ENCODE measurements around the gene EXOSC7.
"Not testable (repeated sequence)": the region's sequence is repeated elsewhere in the genome, so short reads cannot be mapped to it uniquely, and the experiment has no call there.

The EXOSC7 gene

GRCh38 chr3:44962621-44963393 is 13.2 kb upstream of the EXOSC7 start:
- DNase-seq (ENCODE audit: low read depth), result peak; percentile 79

DNA sequence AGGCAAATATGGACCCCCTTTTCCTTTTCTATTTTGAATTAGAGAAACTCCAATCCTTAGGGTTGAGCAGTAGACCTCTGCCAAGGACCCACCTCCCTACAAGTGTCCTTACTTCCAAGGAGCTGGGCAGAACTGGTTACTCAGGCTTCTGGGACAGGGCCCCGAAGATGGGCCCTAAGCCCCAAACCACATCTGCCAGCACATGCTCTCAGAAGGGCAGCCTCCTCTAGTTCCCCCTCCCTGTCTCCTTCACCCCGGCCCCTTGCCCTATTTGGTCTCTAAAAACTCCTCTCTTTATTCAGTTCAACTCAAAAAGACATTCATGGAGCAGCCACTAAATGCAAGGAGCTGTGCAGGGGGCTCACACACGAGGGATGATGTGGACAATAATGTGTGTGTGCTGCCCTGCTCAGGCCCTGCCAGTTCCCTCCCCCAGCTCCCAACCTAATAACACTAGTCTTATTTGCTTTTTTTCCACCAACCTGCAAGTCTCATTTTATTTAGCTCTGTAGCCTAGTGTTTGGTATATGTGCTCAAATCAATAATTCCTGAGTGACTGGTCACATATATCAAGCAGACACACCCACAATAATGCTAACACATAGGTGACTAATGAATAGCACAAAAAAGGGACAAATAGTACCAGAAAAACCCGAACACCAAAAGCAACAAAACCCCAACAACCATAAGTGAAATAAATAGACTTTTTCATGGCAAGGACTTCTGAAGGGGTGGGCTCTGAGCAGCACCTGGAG is 12.3 kb upstream of the EXOSC7 start:
- DNase-seq (ENCODE audit: low read depth), result no peak

GRCh38 chr3:44965165-44965564 is 10.9 kb upstream of the EXOSC7 start:
- no peak for DNase-seq (ENCODE audit: low read depth)

DNA sequence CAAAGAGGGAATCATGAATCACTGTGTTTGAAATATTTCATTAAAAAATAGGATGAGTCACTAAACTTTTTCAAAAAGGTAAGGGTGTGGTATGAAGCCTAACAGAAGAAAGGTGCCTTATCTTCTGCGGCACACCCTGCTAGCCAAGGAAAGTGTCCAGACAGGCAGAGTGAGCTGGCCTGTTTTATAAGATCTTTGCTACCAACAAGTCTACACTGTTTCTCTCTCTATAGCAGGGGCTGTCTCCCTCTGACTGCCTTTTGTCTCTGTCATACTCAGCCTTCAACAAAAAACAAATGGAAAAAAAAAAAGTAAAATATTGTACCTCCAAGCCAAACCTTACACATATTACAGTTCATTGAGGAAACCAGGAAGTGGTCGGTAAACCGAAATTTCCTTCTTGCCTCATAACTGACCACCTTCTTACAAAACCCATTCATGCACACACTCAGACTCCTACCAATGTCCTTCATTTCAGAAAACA is 9.2 kb upstream of the EXOSC7 start:
- DNase-seq (ENCODE audit: low read depth), result no peak

GRCh38 chr3:44968447-44968858 is 7.6 kb upstream of the EXOSC7 start:
- DNase-seq (ENCODE audit: low read depth), result no peak

- DNase-seq (ENCODE audit: low read depth), result no peak
Measured at GRCh38 chr3:44969154-44969827, 6.8 kb upstream of the EXOSC7 start.

DNA sequence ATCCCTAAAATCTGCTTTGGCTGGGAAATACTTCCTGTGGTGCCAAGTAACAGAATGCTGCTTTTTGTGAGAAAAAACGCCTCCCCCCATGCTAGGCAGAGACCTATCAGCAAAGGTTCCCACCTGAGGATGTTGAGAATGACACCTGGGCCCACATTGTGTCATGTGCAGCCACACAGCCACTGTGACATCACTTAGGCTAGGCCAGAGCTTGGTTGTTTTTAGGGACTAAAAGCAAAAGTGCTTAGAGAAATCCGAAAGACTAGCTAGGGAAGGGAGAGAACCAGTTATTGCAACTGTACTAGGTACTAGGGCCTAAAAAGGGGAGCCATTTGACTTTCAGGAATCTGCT is 6.2 kb upstream of the EXOSC7 start:
- no peak for DNase-seq (ENCODE audit: low read depth)

DNA sequence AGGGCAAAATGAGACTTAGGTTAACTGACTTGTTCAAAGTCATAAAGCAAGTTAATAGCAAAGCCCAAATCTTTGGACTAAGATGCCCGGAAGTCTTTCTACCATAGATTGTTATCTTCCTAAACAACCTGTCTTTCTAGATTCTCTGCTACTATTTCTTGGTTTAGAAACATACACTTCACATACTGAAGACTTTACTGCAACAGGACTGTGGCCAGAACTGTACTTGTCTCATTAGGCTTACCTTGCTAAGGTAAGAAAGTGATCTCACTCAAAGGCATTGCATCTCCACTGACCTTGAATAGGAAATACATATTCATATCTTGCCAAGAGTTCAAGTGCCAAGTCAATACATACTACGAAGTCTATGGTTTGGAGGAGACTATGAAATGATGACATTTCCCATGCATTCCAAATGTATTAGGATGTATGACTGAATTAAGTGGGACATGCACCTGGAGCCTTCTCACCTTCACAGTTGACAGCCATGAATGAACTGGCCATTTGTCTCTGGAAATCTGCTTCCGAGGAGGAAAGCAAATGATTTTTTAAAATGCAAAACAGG is 5.0 kb upstream of the EXOSC7 start:
- no peak for DNase-seq (ENCODE audit: low read depth)

DNA sequence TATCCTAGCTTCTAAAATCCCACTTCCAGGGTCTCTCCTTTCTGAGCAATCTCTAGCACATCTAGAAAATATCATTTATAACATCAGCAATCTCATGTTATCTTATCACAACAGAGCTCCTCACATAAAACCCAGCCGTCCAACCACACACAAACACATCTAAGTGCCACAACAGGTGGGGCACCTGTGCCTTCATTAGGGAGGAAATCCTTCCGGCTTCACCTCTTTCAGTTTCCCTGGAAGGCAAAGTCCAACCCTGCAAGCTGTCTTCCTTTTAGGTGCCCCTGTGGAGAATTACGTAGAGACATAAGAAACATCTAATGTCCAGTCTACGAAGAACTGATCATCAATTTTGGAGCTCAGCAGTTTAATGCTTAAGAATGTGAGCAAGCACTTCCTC is 1.6 kb upstream of the EXOSC7 start:
- DNase-seq (ENCODE audit: low read depth), result no peak

DNA sequence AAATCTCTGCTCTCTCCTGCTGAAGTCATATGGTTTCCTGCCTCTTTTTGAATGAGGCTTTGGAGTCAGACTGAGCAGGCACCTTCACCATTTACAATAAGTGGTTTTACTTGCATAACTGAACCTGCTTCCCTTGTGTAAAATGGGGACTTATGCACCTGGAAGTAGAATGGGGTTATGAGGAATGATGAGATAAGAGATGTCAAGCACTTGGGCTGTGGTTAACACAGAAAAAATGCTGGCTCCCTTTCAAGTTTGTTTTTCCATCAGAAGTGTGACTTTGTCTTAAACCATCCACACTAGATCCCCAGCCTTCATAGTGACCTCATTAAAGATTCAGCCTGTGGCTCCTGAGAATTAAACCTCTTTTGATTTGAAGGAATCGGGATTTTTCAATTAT is 5.2 kb downstream of the EXOSC7 start:
- peak; percentile 41 for DNase-seq (ENCODE audit: low read depth)

GRCh38 chr3:44981751-44982150 is 5.7 kb downstream of the EXOSC7 start:
- DNase-seq (ENCODE audit: low read depth), result no peak

GRCh38 chr3:44982817-44983216 is 6.8 kb downstream of the EXOSC7 start:
- no peak for DNase-seq (ENCODE audit: low read depth)

DNA sequence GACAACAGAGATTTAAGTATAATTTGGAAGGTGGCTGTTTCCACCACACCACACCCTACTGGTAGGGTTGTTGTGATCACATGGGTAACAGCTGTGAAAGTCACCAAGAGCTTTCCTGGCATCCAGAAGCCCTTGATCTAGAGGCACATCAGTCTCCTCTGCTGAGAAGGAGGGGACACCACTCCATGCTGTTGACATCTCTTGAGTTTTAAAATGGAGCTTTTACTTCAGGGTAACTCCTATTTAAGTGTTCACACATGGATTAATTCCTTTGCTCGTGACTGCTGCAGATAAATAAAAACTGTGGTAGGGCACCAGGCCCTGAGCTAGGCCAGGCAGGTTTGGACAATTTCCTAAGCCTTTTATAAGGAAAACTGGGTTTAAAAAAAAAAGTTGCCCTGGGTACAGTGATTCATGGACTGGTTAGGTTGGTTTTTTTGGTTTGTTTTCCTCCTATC is 7.5 kb downstream of the EXOSC7 start:
- no peak for DNase-seq (ENCODE audit: low read depth)

GRCh38 chr3:44984335-44984734 is 8.3 kb downstream of the EXOSC7 start:
- no peak for DNase-seq (ENCODE audit: low read depth)

GRCh38 chr3:44986330-44986729 is 10.3 kb downstream of the EXOSC7 start:
- DNase-seq (ENCODE audit: low read depth), result not testable (repeated sequence)

- no peak for DNase-seq (ENCODE audit: low read depth)
Measured at GRCh38 chr3:44987332-44987731, 11.3 kb downstream of the EXOSC7 start.

DNA sequence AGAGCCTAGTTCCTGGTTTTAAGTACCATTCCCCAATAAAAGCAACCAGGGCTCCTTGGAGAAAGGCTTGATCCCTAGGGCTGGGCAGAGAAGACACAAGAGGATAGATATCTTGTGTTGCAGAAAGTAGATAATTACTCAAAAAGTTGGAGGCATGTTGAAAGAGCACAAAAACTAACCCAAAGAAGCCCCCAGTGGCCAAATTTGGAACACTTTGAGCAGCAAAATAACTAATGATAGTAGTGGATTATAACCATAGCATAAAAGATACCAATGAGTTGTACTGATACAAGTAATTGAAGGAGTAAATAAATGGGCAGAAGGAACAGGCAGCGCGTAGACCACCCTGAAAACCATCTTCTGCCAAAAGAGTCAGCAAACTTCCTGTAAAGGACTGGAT is 12.0 kb downstream of the EXOSC7 start:
- DNase-seq (ENCODE audit: low read depth), result no peak

DNA sequence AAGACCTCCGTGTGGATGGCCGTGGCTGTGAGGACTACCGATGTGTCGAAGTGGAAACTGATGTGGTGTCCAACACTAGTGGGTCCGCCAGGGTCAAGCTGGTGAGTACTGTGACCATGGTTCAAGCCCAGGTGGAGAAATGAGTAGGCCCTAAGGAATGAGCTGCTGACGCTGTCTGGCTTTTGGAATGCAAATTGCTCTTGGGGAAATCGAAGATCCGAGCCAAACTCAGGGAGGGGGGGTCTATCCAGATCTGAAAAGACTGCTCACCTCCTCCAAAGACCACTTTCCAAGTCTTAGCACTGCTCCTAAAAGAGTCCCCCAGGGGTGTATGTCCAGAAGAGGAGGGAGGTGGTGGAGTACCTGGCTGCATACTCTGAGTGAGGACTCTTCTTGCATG is 13.1 kb downstream of the EXOSC7 start:
- DNase-seq (ENCODE audit: low read depth), result no peak

DNA sequence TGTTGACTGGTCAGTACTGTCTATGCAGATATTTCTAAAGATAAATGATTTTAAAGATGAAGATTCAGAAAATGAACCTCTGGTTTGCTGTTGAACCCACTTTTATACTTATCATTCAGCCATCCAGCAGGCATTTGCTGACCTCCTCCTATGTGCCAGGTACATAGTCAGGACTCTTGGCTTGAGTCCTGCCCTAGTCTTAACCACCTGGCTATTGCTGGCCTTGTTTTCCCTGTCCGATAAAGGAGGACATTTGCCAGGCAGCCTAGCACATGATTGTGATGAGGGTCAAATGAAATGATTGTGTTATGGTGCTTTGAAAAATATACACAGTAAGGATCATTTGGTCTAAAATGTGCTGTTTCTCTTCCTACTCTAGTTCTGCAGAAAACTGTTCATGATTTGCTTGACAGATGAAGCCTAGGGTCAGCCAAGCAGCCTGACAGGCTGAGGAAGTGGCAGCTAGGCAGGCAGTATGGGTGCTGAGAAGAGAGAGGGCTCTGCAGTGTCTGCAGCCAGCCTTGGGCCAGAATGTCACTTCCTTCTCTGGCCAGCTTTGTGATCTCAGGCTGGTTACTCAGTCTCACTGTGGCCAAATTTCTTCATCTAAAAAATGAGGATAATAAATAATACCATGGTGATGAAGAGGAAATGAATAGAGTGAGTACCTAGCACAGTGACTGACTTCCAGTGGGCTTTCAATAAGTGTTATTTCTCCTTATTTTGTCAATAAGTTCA is 13.8 kb downstream of the EXOSC7 start:
- no peak for DNase-seq (ENCODE audit: low read depth)

- DNase-seq (ENCODE audit: low read depth), result no peak
Measured at GRCh38 chr3:44991326-44991725, 15.3 kb downstream of the EXOSC7 start.

DNA sequence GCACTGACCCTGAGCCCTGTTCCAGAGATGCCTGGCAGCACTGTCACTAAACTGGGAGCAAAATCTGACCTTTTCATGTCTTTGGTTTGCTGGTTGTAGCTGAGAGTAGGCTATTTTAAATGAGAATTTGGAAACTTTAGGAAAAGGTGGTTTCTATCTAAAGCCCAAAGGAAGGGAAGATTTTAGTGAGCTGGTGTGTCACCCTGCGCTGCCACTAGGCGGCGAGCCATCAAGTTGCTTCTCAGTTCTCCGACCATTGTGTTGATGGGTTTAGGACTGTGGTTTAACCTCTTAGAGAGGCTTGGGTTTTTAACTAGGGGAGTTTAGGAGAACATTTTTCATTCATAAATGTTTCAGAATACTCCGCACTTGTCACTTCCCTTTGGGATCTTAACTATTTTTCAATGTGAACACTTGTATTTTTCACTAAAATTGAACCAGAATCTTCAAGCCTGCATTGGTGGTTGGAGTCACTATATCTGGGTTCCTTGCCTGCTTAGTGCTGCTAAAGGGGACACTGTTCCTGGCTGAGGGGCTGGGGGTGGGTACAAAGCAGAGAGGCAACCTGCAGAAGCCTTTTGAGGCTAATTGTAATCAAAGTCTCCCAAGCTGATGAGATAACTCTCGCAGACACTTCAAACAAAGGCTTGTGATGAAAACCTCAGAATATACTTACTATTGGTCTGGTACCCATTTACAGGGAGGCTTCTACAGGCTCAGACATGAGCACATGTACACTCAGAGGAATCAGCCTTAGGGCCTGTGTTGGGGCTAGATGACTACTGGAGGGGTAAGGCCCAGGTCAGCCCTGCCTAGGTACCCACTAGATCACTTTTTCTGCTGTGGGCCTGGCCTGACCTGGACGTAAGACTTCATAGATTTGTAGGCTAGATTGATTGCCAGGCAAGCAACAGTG is 16.8 kb downstream of the EXOSC7 start:
- peak; percentile 29 for DNase-seq (ENCODE audit: low read depth)
